IMR-90 (cell line): ENCODE results near the gene NPAS3. TPM values are rescaled to one million over a fixed set of nuclear protein-coding genes. Genes with fewer than 3 reads are reported as not detected.

Experiments used
- ATAC-seq: fragments of 200-7000 bp; cut with Tn5 transposase; 2 replicates; pipeline ENCODE4 v1.9.1; 2020; ENCODE audit warnings: low read depth, mild to moderate bottlenecking, moderate library complexity
- BruUV-seq: library from RNA; stranded (reverse); fragments of 400-500 nt; replicated peaks from 2 replicates; lab custom pipeline; 2021; lab: Mats Ljungman, UMichigan
- CTCF ChIA-PET: fragments of 300-600 bp; formaldehyde crosslinking; extraction: SDS; loops from one replicate; lab custom pipeline; 2021; ENCODE audit warnings: antibody characterized with exemption; lab: Yijun Ruan, JAX
- POLR2A ChIA-PET: fragments of 300-600 bp; sonication (Branson Sonifier 250); formaldehyde crosslinking; loops from one replicate; lab custom pipeline; 2022; ENCODE audit warnings: antibody characterized with exemption; ENCODE audit not compliant: unreplicated experiment; lab: Charles Lee
- DNase-seq: peaks from one replicate; pipeline ENCODE4 v3.0.0; 2013
- H2AFZ ChIP-seq: replicated peaks from 2 replicates; pipeline ENCODE3; 2013; ENCODE audit warnings: low read length, mild to moderate bottlenecking; ENCODE audit not compliant: poor library complexity
- H2AK5ac ChIP-seq: 2 replicates; pipeline ENCODE4 v1.6.1; 2013; ENCODE audit warnings: low read depth, low read length, inconsistent platforms
- H2AK9ac ChIP-seq: replicated peaks from 2 replicates; pipeline ENCODE3; 2013; ENCODE audit warnings: mild to moderate bottlenecking, low read depth, low read length, moderate library complexity; ENCODE audit not compliant: poor library complexity
- H2BK120ac ChIP-seq: 2 replicates; pipeline ENCODE4 v1.6.1; 2013; ENCODE audit warnings: low read depth, low read length, inconsistent platforms
- H2BK15ac ChIP-seq: 3 replicates; pipeline ENCODE4 v1.6.1; 2013; ENCODE audit warnings: low read depth, low read length, inconsistent platforms
- H2BK20ac ChIP-seq: 2 replicates; pipeline ENCODE4 v1.6.1; 2013; ENCODE audit warnings: low read depth, mild to moderate bottlenecking, inconsistent platforms, low read length, moderate library complexity
- H2BK5ac ChIP-seq: 2 replicates; pipeline ENCODE4 v1.6.1; 2013; ENCODE audit warnings: mild to moderate bottlenecking, low read depth, low read length, inconsistent platforms; ENCODE audit not compliant: poor library complexity, severe bottlenecking
- H3K14ac ChIP-seq: replicated peaks from 2 replicates; pipeline ENCODE4 v1.6.1; 2013; ENCODE audit warnings: low read depth, low read length, inconsistent platforms
- H3K18ac ChIP-seq: 2 replicates; pipeline ENCODE4 v1.6.1; 2013; ENCODE audit warnings: low read depth, low read length, control low read depth
- H3K23ac ChIP-seq: 2 replicates; pipeline ENCODE4 v1.6.1; 2013; ENCODE audit warnings: low read depth, low read length, inconsistent platforms
- H3K27ac ChIP-seq: 2 replicates; pipeline ENCODE4 v1.5.1; 2013; ENCODE audit warnings: mild to moderate bottlenecking, control low read depth, low read length; ENCODE audit not compliant: insufficient read depth
- H3K27me3 ChIP-seq: 2 replicates; pipeline ENCODE4 v1.6.1; 2013; ENCODE audit warnings: low read length; ENCODE audit not compliant: control insufficient read depth, insufficient read depth
- H3K36me3 ChIP-seq: 2 replicates; pipeline ENCODE4 v1.6.1; 2013; ENCODE audit warnings: low read length, mixed read lengths; ENCODE audit not compliant: control insufficient read depth, insufficient read depth
- H3K4ac ChIP-seq: 2 replicates; pipeline ENCODE4 v1.6.1; 2013; ENCODE audit warnings: low read depth, low read length, inconsistent platforms
- H3K4me1 ChIP-seq: 2 replicates; pipeline ENCODE4 v1.6.1; 2013; ENCODE audit warnings: low read length, mixed read lengths; ENCODE audit not compliant: control insufficient read depth, insufficient read depth
- H3K4me2 ChIP-seq: 2 replicates; pipeline ENCODE4 v1.6.1; 2013; ENCODE audit warnings: low read depth, mild to moderate bottlenecking, control low read depth, low read length, moderate library complexity
- H3K4me3 ChIP-seq: 2 replicates; pipeline ENCODE4 v1.5.1; 2013; ENCODE audit warnings: low read depth, mild to moderate bottlenecking, control low read depth, low read length, moderate library complexity; ENCODE audit not compliant: insufficient read depth
- H3K56ac ChIP-seq: 2 replicates; pipeline ENCODE4 v1.6.1; 2013; ENCODE audit warnings: low read length, inconsistent platforms; ENCODE audit not compliant: insufficient read depth; ENCODE audit errors: extremely low read depth
- H3K79me1 ChIP-seq, 2 experiments: 2 replicates each; pipeline ENCODE4 v1.6.1; 2013; ENCODE audit warnings: low read length in 2 of 2, inconsistent platforms in 1 of 2, low read depth in 1 of 2
- H3K9ac ChIP-seq: 2 replicates; pipeline ENCODE4 v1.6.1; 2013; ENCODE audit warnings: low read depth, low read length, control low read depth
- H3K9me1 ChIP-seq: 2 replicates; pipeline ENCODE4 v1.6.1; 2013; ENCODE audit warnings: low read length, inconsistent platforms; ENCODE audit not compliant: insufficient read depth
- H3K9me3 ChIP-seq: 2 replicates; pipeline ENCODE4 v1.6.1; 2013; ENCODE audit warnings: low read length; ENCODE audit not compliant: control insufficient read depth, insufficient read depth
- H4K20me1 ChIP-seq: 2 replicates; pipeline ENCODE4 v1.6.1; 2013; ENCODE audit warnings: low read length, inconsistent platforms; ENCODE audit not compliant: insufficient read depth
- H4K5ac ChIP-seq: 2 replicates; pipeline ENCODE4 v1.6.1; 2013; ENCODE audit warnings: mild to moderate bottlenecking, low read depth, low read length, control low read depth
- H4K8ac ChIP-seq, 2 experiments: 2 replicates each; pipeline ENCODE4 v1.6.1; 2013; ENCODE audit warnings: low read depth in 2 of 2, low read length in 2 of 2, control low read depth in 1 of 2, inconsistent platforms in 1 of 2
- H4K91ac ChIP-seq: 2 replicates; pipeline ENCODE4 v1.6.1; 2013; ENCODE audit warnings: low read depth, low read length, inconsistent platforms; ENCODE audit not compliant: insufficient read depth
- CEBPB ChIP-seq: IDR thresholded peaks from 2 replicates; pipeline ENCODE4 v1.6.1; 2012; ENCODE audit warnings: low read depth, low read length, improper control_type of control experiment
- RCOR1 ChIP-seq: IDR thresholded peaks from 2 replicates; pipeline ENCODE4 v1.6.1; 2012; ENCODE audit warnings: mild to moderate bottlenecking, low read length, improper control_type of control experiment; ENCODE audit not compliant: insufficient replicate concordance
- WGBS, 2 experiments: methylation state at CpG; one replicate each; pipeline versions ENCODE4 v1.1.5 to v1.1.7; 2013; ENCODE audit warnings: missing lambda C conversion rate in 2 of 2; ENCODE audit not compliant: insufficient read length in 1 of 2; ENCODE audit errors: extremely low coverage in 2 of 2; 5-methylcytosine and 5-hydroxymethylcytosine counted together
- dilution Hi-C: fragments of 300-500 bp; cut with HindIII; formaldehyde crosslinking; loops from one replicate; pipeline ENCODE4 v1.14.3; 2018; ENCODE audit warnings: low sequenced_read_pairs; ENCODE audit not compliant: unreplicated experiment
- in situ Hi-C: fragments of 300-500 bp; cut with MboI; formaldehyde crosslinking; loops from 3 replicates; pipeline ENCODE4 v1.14.3; 2019; ENCODE audit warnings: low sequenced_read_pairs, inconsistent platforms, mixed read lengths
- intact Hi-C: fragments of 100-400 bp; cut with micrococcal nuclease; formaldehyde crosslinking; loops from 2 replicates; pipeline ENCODE4 v1.10.0; 2022
- polyA plus RNA-seq, 3 experiments: library from polyadenylated mRNA; depleted of rRNA; stranded (reverse); fragments of >200 nt; gene quantifications; 2 replicates each; pipeline ENCODE4 v1.2.3, GENCODE V29; 2012; ENCODE audit warnings: low replicate concordance in 1 of 3
- total RNA-seq: library from RNA; depleted of rRNA; stranded (reverse); fragments of >200 nt; gene quantifications from 2 replicates; pipeline ENCODE4 v1.2.3, GENCODE V29; 2012

The NPAS3 gene
- total and polyA plus RNA-seq, 2 of the 4 experiments (the other 2 are of a cell fraction) = not detected

DNA sequence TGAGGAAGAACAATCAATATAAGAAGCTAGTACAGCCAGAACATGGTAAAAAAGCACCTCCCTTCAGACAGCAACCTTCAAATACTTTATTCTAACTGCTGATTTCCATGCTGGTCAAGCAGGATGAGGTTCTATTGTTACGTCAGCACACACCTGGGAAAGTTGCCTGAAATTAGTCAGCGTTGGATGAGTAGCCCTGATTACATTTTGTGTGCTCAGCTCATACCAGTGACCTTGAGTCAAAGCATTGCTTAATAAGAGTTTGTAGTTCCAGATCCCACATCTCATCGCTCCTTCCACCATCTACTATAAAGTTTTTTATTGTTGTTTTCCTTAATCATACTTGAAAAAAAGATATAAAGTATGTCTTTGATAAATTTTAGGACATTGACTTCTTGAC lies 650.7 kb downstream of the NPAS3 start:
- no peaks in the 10 kb centered on the region for H4K20me1 ChIP-seq
- no CpG with 5 or more reads among the region's 3 CpGs for WGBS, 2 experiments
- H3K4me1 ChIP-seq = no peaks in the 10 kb centered on the region
- H3K36me3 ChIP-seq = no peaks in the 10 kb centered on the region
- H3K27ac ChIP-seq = no peak overlapping the region
- peak; percentile 61 for DNase-seq
- no peak overlapping the region for H3K56ac ChIP-seq
- no peak overlapping the region for H2BK5ac ChIP-seq
- no peaks in the 10 kb centered on the region for H3K9me1 ChIP-seq
- in situ Hi-C loops (no loop called here), intact Hi-C loops (no loop called here), dilution Hi-C loops (no loop called here)
- H3K27me3 ChIP-seq = no peaks in the 10 kb centered on the region
- H4K91ac ChIP-seq = no peak overlapping the region
- H2AFZ ChIP-seq = no peak overlapping the region
- H4K5ac ChIP-seq = no peak overlapping the region
- H2AK9ac ChIP-seq = no peak overlapping the region
- no peak overlapping the region for H2BK20ac ChIP-seq
- H3K14ac ChIP-seq = no peak overlapping the region
- no peak overlapping the region for H4K8ac ChIP-seq
- no peak for ATAC-seq
- TF ChIP-seq RCOR1 (no peak), CEBPB (0 out of 2 replicates have a peak, but pooled peaks have one; percentile 23)
- H2AK5ac ChIP-seq = no peak overlapping the region
- CTCF ChIA-PET = no interaction called here
- H3K4me2 ChIP-seq = no peak overlapping the region
- H3K79me1 ChIP-seq = no peaks in the 10 kb centered on the region
- H3K18ac ChIP-seq = no peak overlapping the region
- H2BK15ac ChIP-seq = no peak overlapping the region
- H3K9ac ChIP-seq = no peak overlapping the region
- H2BK120ac ChIP-seq = no peak overlapping the region
- no peak overlapping the region for H3K4me3 ChIP-seq
- H3K23ac ChIP-seq = no peak overlapping the region
- POLR2A ChIA-PET = no interaction called here
- H3K9me3 ChIP-seq = no peaks in the 10 kb centered on the region
- H3K4ac ChIP-seq = no peak overlapping the region
- BruUV-seq = no TSS peak
